IMR-90 (cell line): ENCODE data around the gene HAUS3. TPM values are rescaled to one million over a fixed set of nuclear protein-coding genes. Genes with fewer than 3 reads are reported as not detected.

Experiments used
- ATAC-seq: fragments of 200-7000 bp; cut with Tn5 transposase; 2 replicates; pipeline ENCODE4 v1.9.1; 2020; ENCODE audit warnings: low read depth, mild to moderate bottlenecking, moderate library complexity
- BruUV-seq: library from RNA; stranded (reverse); fragments of 400-500 nt; replicated peaks from 2 replicates; lab custom pipeline; 2021; lab: Mats Ljungman, UMichigan
- CTCF ChIA-PET: fragments of 300-600 bp; formaldehyde crosslinking; extraction: SDS; loops from one replicate; lab custom pipeline; 2021; ENCODE audit warnings: antibody characterized with exemption; lab: Yijun Ruan, JAX
- POLR2A ChIA-PET: fragments of 300-600 bp; sonication (Branson Sonifier 250); formaldehyde crosslinking; loops from one replicate; lab custom pipeline; 2022; ENCODE audit warnings: antibody characterized with exemption; ENCODE audit not compliant: unreplicated experiment; lab: Charles Lee
- DNase-seq: peaks from one replicate; pipeline ENCODE4 v3.0.0; 2013
- H2AFZ ChIP-seq: replicated peaks from 2 replicates; pipeline ENCODE3; 2013; ENCODE audit warnings: low read length, mild to moderate bottlenecking; ENCODE audit not compliant: poor library complexity
- H2AK5ac ChIP-seq: 2 replicates; pipeline ENCODE4 v1.6.1; 2013; ENCODE audit warnings: low read depth, low read length, inconsistent platforms
- H2AK9ac ChIP-seq: replicated peaks from 2 replicates; pipeline ENCODE3; 2013; ENCODE audit warnings: mild to moderate bottlenecking, low read depth, low read length, moderate library complexity; ENCODE audit not compliant: poor library complexity
- H2BK120ac ChIP-seq: 2 replicates; pipeline ENCODE4 v1.6.1; 2013; ENCODE audit warnings: low read depth, low read length, inconsistent platforms
- H2BK15ac ChIP-seq: 3 replicates; pipeline ENCODE4 v1.6.1; 2013; ENCODE audit warnings: low read depth, low read length, inconsistent platforms
- H2BK20ac ChIP-seq: 2 replicates; pipeline ENCODE4 v1.6.1; 2013; ENCODE audit warnings: low read depth, mild to moderate bottlenecking, inconsistent platforms, low read length, moderate library complexity
- H2BK5ac ChIP-seq: 2 replicates; pipeline ENCODE4 v1.6.1; 2013; ENCODE audit warnings: mild to moderate bottlenecking, low read depth, low read length, inconsistent platforms; ENCODE audit not compliant: poor library complexity, severe bottlenecking
- H3K14ac ChIP-seq: replicated peaks from 2 replicates; pipeline ENCODE4 v1.6.1; 2013; ENCODE audit warnings: low read depth, low read length, inconsistent platforms
- H3K18ac ChIP-seq: 2 replicates; pipeline ENCODE4 v1.6.1; 2013; ENCODE audit warnings: low read depth, low read length, control low read depth
- H3K23ac ChIP-seq: 2 replicates; pipeline ENCODE4 v1.6.1; 2013; ENCODE audit warnings: low read depth, low read length, inconsistent platforms
- H3K27ac ChIP-seq: 2 replicates; pipeline ENCODE4 v1.5.1; 2013; ENCODE audit warnings: mild to moderate bottlenecking, control low read depth, low read length; ENCODE audit not compliant: insufficient read depth
- H3K27me3 ChIP-seq: 2 replicates; pipeline ENCODE4 v1.6.1; 2013; ENCODE audit warnings: low read length; ENCODE audit not compliant: control insufficient read depth, insufficient read depth
- H3K36me3 ChIP-seq: 2 replicates; pipeline ENCODE4 v1.6.1; 2013; ENCODE audit warnings: low read length, mixed read lengths; ENCODE audit not compliant: control insufficient read depth, insufficient read depth
- H3K4ac ChIP-seq: 2 replicates; pipeline ENCODE4 v1.6.1; 2013; ENCODE audit warnings: low read depth, low read length, inconsistent platforms
- H3K4me1 ChIP-seq: 2 replicates; pipeline ENCODE4 v1.6.1; 2013; ENCODE audit warnings: low read length, mixed read lengths; ENCODE audit not compliant: control insufficient read depth, insufficient read depth
- H3K4me2 ChIP-seq: 2 replicates; pipeline ENCODE4 v1.6.1; 2013; ENCODE audit warnings: low read depth, mild to moderate bottlenecking, control low read depth, low read length, moderate library complexity
- H3K4me3 ChIP-seq: 2 replicates; pipeline ENCODE4 v1.5.1; 2013; ENCODE audit warnings: low read depth, mild to moderate bottlenecking, control low read depth, low read length, moderate library complexity; ENCODE audit not compliant: insufficient read depth
- H3K56ac ChIP-seq: 2 replicates; pipeline ENCODE4 v1.6.1; 2013; ENCODE audit warnings: low read length, inconsistent platforms; ENCODE audit not compliant: insufficient read depth; ENCODE audit errors: extremely low read depth
- H3K79me1 ChIP-seq, 2 experiments: 2 replicates each; pipeline ENCODE4 v1.6.1; 2013; ENCODE audit warnings: low read length in 2 of 2, inconsistent platforms in 1 of 2, low read depth in 1 of 2
- H3K9ac ChIP-seq: 2 replicates; pipeline ENCODE4 v1.6.1; 2013; ENCODE audit warnings: low read depth, low read length, control low read depth
- H3K9me1 ChIP-seq: 2 replicates; pipeline ENCODE4 v1.6.1; 2013; ENCODE audit warnings: low read length, inconsistent platforms; ENCODE audit not compliant: insufficient read depth
- H3K9me3 ChIP-seq: 2 replicates; pipeline ENCODE4 v1.6.1; 2013; ENCODE audit warnings: low read length; ENCODE audit not compliant: control insufficient read depth, insufficient read depth
- H4K20me1 ChIP-seq: 2 replicates; pipeline ENCODE4 v1.6.1; 2013; ENCODE audit warnings: low read length, inconsistent platforms; ENCODE audit not compliant: insufficient read depth
- H4K5ac ChIP-seq: 2 replicates; pipeline ENCODE4 v1.6.1; 2013; ENCODE audit warnings: mild to moderate bottlenecking, low read depth, low read length, control low read depth
- H4K8ac ChIP-seq, 2 experiments: 2 replicates each; pipeline ENCODE4 v1.6.1; 2013; ENCODE audit warnings: low read depth in 2 of 2, low read length in 2 of 2, control low read depth in 1 of 2, inconsistent platforms in 1 of 2
- H4K91ac ChIP-seq: 2 replicates; pipeline ENCODE4 v1.6.1; 2013; ENCODE audit warnings: low read depth, low read length, inconsistent platforms; ENCODE audit not compliant: insufficient read depth
- CHD1 ChIP-seq: IDR thresholded peaks from 2 replicates; pipeline ENCODE4 v1.6.1; 2012; ENCODE audit warnings: low read depth, low read length, improper control_type of control experiment
- MAFK ChIP-seq: IDR thresholded peaks from 2 replicates; pipeline ENCODE4 v1.6.1; 2012; ENCODE audit warnings: low read depth, low read length, improper control_type of control experiment
- MXI1 ChIP-seq: IDR thresholded peaks from 2 replicates; pipeline ENCODE4 v1.6.1; 2012; ENCODE audit warnings: low read depth, mild to moderate bottlenecking, low read length, moderate library complexity, borderline replicate concordance
- RAD21 ChIP-seq: IDR thresholded peaks from 2 replicates; pipeline ENCODE4 v1.6.1; 2012; ENCODE audit warnings: low read length, improper control_type of control experiment
- WGBS, 2 experiments: methylation state at CpG; one replicate each; pipeline versions ENCODE4 v1.1.5 to v1.1.7; 2013; ENCODE audit warnings: missing lambda C conversion rate in 2 of 2; ENCODE audit not compliant: insufficient read length in 1 of 2; ENCODE audit errors: extremely low coverage in 2 of 2; 5-methylcytosine and 5-hydroxymethylcytosine counted together
- dilution Hi-C: fragments of 300-500 bp; cut with HindIII; formaldehyde crosslinking; loops from one replicate; pipeline ENCODE4 v1.14.3; 2018; ENCODE audit warnings: low sequenced_read_pairs; ENCODE audit not compliant: unreplicated experiment
- in situ Hi-C: fragments of 300-500 bp; cut with MboI; formaldehyde crosslinking; loops from 3 replicates; pipeline ENCODE4 v1.14.3; 2019; ENCODE audit warnings: low sequenced_read_pairs, inconsistent platforms, mixed read lengths
- intact Hi-C: fragments of 100-400 bp; cut with micrococcal nuclease; formaldehyde crosslinking; loops from 2 replicates; pipeline ENCODE4 v1.10.0; 2022
- polyA plus RNA-seq, 3 experiments: library from polyadenylated mRNA; depleted of rRNA; stranded (reverse); fragments of >200 nt; gene quantifications; 2 replicates each; pipeline ENCODE4 v1.2.3, GENCODE V29; 2012; ENCODE audit warnings: low replicate concordance in 1 of 3
- total RNA-seq: library from RNA; depleted of rRNA; stranded (reverse); fragments of >200 nt; gene quantifications from 2 replicates; pipeline ENCODE4 v1.2.3, GENCODE V29; 2012

The HAUS3 gene
- total and polyA plus RNA-seq, 2 of the 4 experiments (the other 2 are of a cell fraction), result 4.3 to 4.8 TPM

- Histone ChIP-seq H3K27me3 (no peaks in the 10 kb centered on the region), H4K20me1 (peaks cover 10% of the 10 kb centered on the region; the same call in 1 of the 2 replicates), H3K27ac (no peak overlapping the region), H3K14ac (no peak overlapping the region), H2AFZ (no peak overlapping the region), H3K4ac (no peak overlapping the region), H4K5ac (no peak overlapping the region), H3K4me3 (no peak overlapping the region), H3K23ac (no peak overlapping the region), H2BK5ac (no peak overlapping the region), H3K18ac (no peak overlapping the region), H2BK20ac (no peak overlapping the region), H2AK9ac (no peak overlapping the region), H2AK5ac (no peak overlapping the region), H3K9me3 (no peaks in the 10 kb centered on the region), H3K79me1 (0 out of 4 replicates have a peak, but pooled peaks cover 2 to 7% of the 10 kb centered on the region in 2 experiments), H4K8ac (no peak overlapping the region; a peak in 1 of 4 replicates), H3K9ac (no peak overlapping the region), H3K36me3 (peaks cover 20% of the 10 kb centered on the region; the same call in 1 of the 2 replicates), H4K91ac (no peak overlapping the region), H3K9me1 (0 out of 2 replicates have a peak, but pooled peaks cover 3% of the 10 kb centered on the region), H3K4me2 (no peak overlapping the region), H3K56ac (no peak overlapping the region), H2BK120ac (no peak overlapping the region), H3K4me1 (peaks cover 6% of the 10 kb centered on the region), H2BK15ac (no peak overlapping the region)
- 95% methylated on average over 3 of the region's 7 CpGs; no CpG with 5 or more reads in 1 of the 2 experiments for WGBS, 2 experiments
- no TSS peak for BruUV-seq
- DNase-seq (no peak), ATAC-seq (no peak)
- intact Hi-C loops, result no loop called here
- dilution Hi-C loops, result no loop called here
- CTCF ChIA-PET, result no interaction called here
- no peak for TF ChIP-seq CHD1
- no peak for TF ChIP-seq RAD21
- no peak for TF ChIP-seq MAFK
- TF ChIP-seq MXI1, result no peak
- POLR2A ChIA-PET, result no interaction called here
- in situ Hi-C loops, result no loop called here
These were observed 3.3 kb upstream of the HAUS3 start for GRCh38 chr4:2245057-2245786.
